OCI-LY1 (cell line): ENCODE measurements around the gene PDS5B.

Experiments
- CTCF ChIP-seq: fragments of 200-600 bp; sonication (generic), shearing (Covaris generic); IDR thresholded peaks from 2 replicates; pipeline ENCODE4 v1.5.1; 2017; ENCODE audit warnings: mild to moderate bottlenecking, antibody characterized with exemption, low read length, moderate library complexity, mixed read lengths
- EZH2 ChIP-seq: fragments of 200-600 bp; sonication (generic), shearing (Covaris generic); IDR thresholded peaks from 2 replicates; pipeline ENCODE4 v1.8.0; 2017; ENCODE audit warnings: borderline replicate concordance, mixed run types, mild to moderate bottlenecking, antibody characterized with exemption, low read length, moderate library complexity, mixed read lengths

GRCh38 chr13:32720026-32720425 lies 133.8 kb downstream of the PDS5B start:
- TF ChIP-seq CTCF, result no peak
- no peak for TF ChIP-seq EZH2
